Ishikawa (cell line): Measurements from ENCODE around the gene MAML1.

ENCODE experiments used
- CEBPB ChIP-seq: IDR thresholded peaks from 2 replicates; pipeline ENCODE4 v1.6.1; 2012
- EGR1 ChIP-seq: IDR thresholded peaks from 2 replicates; pipeline ENCODE4 v1.6.1; 2012
- EP300 ChIP-seq: IDR thresholded peaks from 2 replicates; pipeline ENCODE4 v1.6.1; 2012; ENCODE audit warnings: borderline replicate concordance
- FOXM1 ChIP-seq: IDR thresholded peaks from 2 replicates; pipeline ENCODE4 v1.6.1; 2012; ENCODE audit warnings: low read depth, borderline replicate concordance
- NFIC ChIP-seq: IDR thresholded peaks from 2 replicates; pipeline ENCODE4 v1.6.1; 2012
- RAD21 ChIP-seq: IDR thresholded peaks from 2 replicates; pipeline ENCODE4 v1.6.1; 2012; ENCODE audit warnings: low read depth
- TAF1 ChIP-seq: IDR thresholded peaks from 2 replicates; pipeline ENCODE4 v1.6.1; 2012; ENCODE audit warnings: low read depth, mild to moderate bottlenecking
- TCF12 ChIP-seq: IDR thresholded peaks from 2 replicates; pipeline ENCODE4 v1.6.1; 2012; ENCODE audit warnings: low read depth
- TEAD4 ChIP-seq: IDR thresholded peaks from 2 replicates; pipeline ENCODE4 v1.6.1; 2012
- YY1 ChIP-seq: IDR thresholded peaks from 2 replicates; pipeline ENCODE4 v1.6.1; 2012; ENCODE audit warnings: low read depth
- ZBTB7A ChIP-seq: IDR thresholded peaks from 2 replicates; pipeline ENCODE4 v1.6.1; 2012; ENCODE audit warnings: low read depth
- TF ChIP-seq, protein P1 (sequence below): IDR thresholded peaks from 2 replicates; pipeline ENCODE4 v1.6.1; 2012
- TF ChIP-seq, protein P2 (sequence below): IDR thresholded peaks from 2 replicates; pipeline ENCODE4 v1.6.1; 2012; ENCODE audit warnings: low read depth, mild to moderate bottlenecking
- TF ChIP-seq, protein P3 (sequence below): IDR thresholded peaks from 2 replicates; pipeline ENCODE4 v1.6.1; 2012

DNA sequence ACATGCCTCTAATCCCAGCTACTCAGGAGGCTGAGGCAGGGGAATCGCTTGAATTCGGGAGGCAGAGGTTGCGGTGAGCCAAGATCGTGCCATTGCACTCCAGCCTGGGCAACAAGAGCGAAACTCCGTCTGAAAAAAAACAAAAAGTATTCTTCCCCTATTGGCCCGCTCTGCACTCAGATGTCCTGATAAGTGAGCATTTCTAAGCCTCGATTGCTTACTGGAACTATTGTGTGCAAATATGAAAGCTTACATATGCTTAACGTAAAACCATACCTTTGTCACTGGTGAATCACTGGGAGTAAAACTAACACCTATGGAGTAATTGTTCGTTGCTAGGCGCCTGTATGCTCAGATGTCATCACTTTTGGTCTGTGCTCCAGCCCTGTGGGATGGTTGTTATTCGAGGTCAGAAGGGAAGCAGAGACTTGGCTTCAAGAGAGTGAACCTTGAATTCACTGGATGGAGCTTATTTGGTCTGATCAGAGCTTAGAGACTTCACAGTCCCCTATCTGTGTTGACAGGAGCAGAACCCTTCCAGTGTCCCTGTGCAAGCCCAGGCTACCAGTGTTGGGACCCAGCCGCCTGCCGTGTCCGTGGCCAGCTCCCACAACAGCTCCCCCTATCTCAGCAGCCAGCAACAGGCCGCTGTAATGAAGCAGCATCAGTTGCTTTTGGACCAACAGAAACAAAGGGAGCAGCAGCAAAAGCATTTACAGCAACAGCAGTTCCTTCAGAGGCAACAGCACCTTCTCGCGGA lies 35.9 kb downstream of the MAML1 start:
- no peak for TF ChIP-seq EP300
- no peak for TF ChIP-seq YY1
- no peak for TF ChIP-seq TAF1
- TF ChIP-seq TEAD4 = no peak
- TF ChIP-seq, protein P1, sequence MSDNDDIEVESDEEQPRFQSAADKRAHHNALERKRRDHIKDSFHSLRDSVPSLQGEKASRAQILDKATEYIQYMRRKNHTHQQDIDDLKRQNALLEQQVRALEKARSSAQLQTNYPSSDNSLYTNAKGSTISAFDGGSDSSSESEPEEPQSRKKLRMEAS = no peak
- TF ChIP-seq FOXM1 = no peak
- TF ChIP-seq, protein P2, sequence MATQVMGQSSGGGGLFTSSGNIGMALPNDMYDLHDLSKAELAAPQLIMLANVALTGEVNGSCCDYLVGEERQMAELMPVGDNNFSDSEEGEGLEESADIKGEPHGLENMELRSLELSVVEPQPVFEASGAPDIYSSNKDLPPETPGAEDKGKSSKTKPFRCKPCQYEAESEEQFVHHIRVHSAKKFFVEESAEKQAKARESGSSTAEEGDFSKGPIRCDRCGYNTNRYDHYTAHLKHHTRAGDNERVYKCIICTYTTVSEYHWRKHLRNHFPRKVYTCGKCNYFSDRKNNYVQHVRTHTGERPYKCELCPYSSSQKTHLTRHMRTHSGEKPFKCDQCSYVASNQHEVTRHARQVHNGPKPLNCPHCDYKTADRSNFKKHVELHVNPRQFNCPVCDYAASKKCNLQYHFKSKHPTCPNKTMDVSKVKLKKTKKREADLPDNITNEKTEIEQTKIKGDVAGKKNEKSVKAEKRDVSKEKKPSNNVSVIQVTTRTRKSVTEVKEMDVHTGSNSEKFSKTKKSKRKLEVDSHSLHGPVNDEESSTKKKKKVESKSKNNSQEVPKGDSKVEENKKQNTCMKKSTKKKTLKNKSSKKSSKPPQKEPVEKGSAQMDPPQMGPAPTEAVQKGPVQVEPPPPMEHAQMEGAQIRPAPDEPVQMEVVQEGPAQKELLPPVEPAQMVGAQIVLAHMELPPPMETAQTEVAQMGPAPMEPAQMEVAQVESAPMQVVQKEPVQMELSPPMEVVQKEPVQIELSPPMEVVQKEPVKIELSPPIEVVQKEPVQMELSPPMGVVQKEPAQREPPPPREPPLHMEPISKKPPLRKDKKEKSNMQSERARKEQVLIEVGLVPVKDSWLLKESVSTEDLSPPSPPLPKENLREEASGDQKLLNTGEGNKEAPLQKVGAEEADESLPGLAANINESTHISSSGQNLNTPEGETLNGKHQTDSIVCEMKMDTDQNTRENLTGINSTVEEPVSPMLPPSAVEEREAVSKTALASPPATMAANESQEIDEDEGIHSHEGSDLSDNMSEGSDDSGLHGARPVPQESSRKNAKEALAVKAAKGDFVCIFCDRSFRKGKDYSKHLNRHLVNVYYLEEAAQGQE = no peak
- TF ChIP-seq RAD21 = no peak
- no peak for TF ChIP-seq CEBPB
- no peak for TF ChIP-seq NFIC
- TF ChIP-seq TCF12 = no peak
- TF ChIP-seq EGR1 = no peak
- TF ChIP-seq, protein P3, sequence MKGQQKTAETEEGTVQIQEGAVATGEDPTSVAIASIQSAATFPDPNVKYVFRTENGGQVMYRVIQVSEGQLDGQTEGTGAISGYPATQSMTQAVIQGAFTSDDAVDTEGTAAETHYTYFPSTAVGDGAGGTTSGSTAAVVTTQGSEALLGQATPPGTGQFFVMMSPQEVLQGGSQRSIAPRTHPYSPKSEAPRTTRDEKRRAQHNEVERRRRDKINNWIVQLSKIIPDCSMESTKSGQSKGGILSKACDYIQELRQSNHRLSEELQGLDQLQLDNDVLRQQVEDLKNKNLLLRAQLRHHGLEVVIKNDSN = no peak
- no peak for TF ChIP-seq ZBTB7A
